Spleen (tissue), 11 donors: ENCODE measurements around the gene TRHDE. TPM values are rescaled to one million over a fixed set of nuclear protein-coding genes. Genes with fewer than 3 reads are reported as not detected.
A peak's percentile ranks its signal among the peaks of the same experiment; 100 is the strongest.

Experiments
- DNase-seq: peaks from one replicate; pipeline ENCODE4 v3.0.0-alpha.2; 2020
- H3K27ac ChIP-seq, 8 donors: fragments of 200-600 bp; sonication (generic) in 7 of 8; 1 replicate in 4 of 8; 2 replicates in 4 of 8; pipeline versions ENCODE4 v1.5.0 to v1.8.0; 2016 to 2021; ENCODE audit warnings: inconsistent platforms in 4 of 8, mild to moderate bottlenecking in 4 of 8, moderate library complexity in 1 of 8
- H3K27me3 ChIP-seq, 7 donors: fragments of 200-600 bp; sonication (generic) in 6 of 7; replicated peaks in 1 of 7; 1 replicate in 4 of 7; 2 replicates in 3 of 7; pipeline versions ENCODE4 v1.5.0 to v1.8.0; 2016 to 2021; ENCODE audit warnings: inconsistent platforms in 3 of 7, mild to moderate bottlenecking in 1 of 7
- H3K36me3 ChIP-seq, 6 donors: fragments of 200-600 bp; sonication (generic) in 5 of 6; 1 replicate in 4 of 6; 2 replicates in 2 of 6; pipeline versions ENCODE4 v1.5.0 to v1.8.0; 2016 to 2021; ENCODE audit warnings: inconsistent platforms in 2 of 6
- H3K4me1 ChIP-seq, 6 donors: fragments of 200-600 bp; sonication (generic) in 5 of 6; 1 replicate in 3 of 6; 2 replicates in 3 of 6; pipeline versions ENCODE4 v1.5.0 to v1.8.0; 2016 to 2021; ENCODE audit warnings: inconsistent platforms in 3 of 6
- H3K4me3 ChIP-seq, 8 donors: fragments of 200-600 bp; sonication (generic) in 7 of 8; 1 replicate in 4 of 8; 2 replicates in 4 of 8; pipeline versions ENCODE4 v1.5.0 to v1.8.0; 2016 to 2021; ENCODE audit warnings: inconsistent platforms in 4 of 8, mild to moderate bottlenecking in 4 of 8, moderate library complexity in 2 of 8
- H3K9me3 ChIP-seq, 8 donors: fragments of 200-600 bp; sonication (generic) in 7 of 8; 1 replicate in 4 of 8; 2 replicates in 4 of 8; pipeline versions ENCODE4 v1.5.0 to v1.8.0; 2016 to 2021; ENCODE audit warnings: inconsistent platforms in 4 of 8
- CTCF ChIP-seq, 11 experiments: fragments of 200-600 bp in 7 of 11; fragments of 450-650 bp in 4 of 11; sonication (generic) in 4 of 11; IDR thresholded peaks in 8 of 11; conservative IDR thresholded peaks in 3 of 11; 1 replicate in 7 of 11; 2 replicates in 4 of 11; pipeline versions ENCODE4 v1.4.0 to v1.8.0; 2016 to 2021; ENCODE audit warnings: antibody characterized with exemption in 11 of 11, inconsistent platforms in 4 of 11, mild to moderate bottlenecking in 1 of 11
- POLR2A ChIP-seq, 3 donors: fragments of 450-650 bp; IDR thresholded peaks; one replicate each; pipeline ENCODE4 v1.5.1; 2017; ENCODE audit warnings: antibody characterized with exemption in 3 of 3, mild to moderate bottlenecking in 1 of 3
- POLR2AphosphoS5 ChIP-seq, 3 donors: sonication (generic); formaldehyde crosslinking; IDR thresholded peaks; one replicate each; pipeline ENCODE4 v1.5.1; 2017; ENCODE audit warnings: antibody characterized with exemption in 3 of 3
- WGBS, 5 donors: extraction: QIAGEN DNeasy Blood & Tissue Kit in 3 of 5; methylation state at CpG; one replicate each; pipeline versions ENCODE4 v1.1.5 to v1.1.7; 2013 to 2018; 5-methylcytosine and 5-hydroxymethylcytosine counted together
- intact Hi-C: fragments of 100-400 bp; cut with DNase I; formaldehyde crosslinking; loops from one replicate; pipeline ENCODE4 v1.15.0; 2023; ENCODE audit warnings: low total_unique reads
- polyA plus RNA-seq, 3 donors: library from polyadenylated mRNA; stranded (reverse); fragments of 200-250 nt; gene quantifications; one replicate each; pipeline ENCODE4 v1.2.1, GENCODE V29; 2013
- total RNA-seq, 7 donors: library from RNA; depleted of rRNA in 3 of 7; stranded (reverse); fragments of >200 nt in 3 of 7; fragmentation: NEBNext Ultra II Directional in 4 of 7; extraction: Animal tissue kit (Norgen Biotek cat#: 25700) in 4 of 7; gene quantifications; one replicate each; pipeline versions ENCODE4 v1.1.0 to v1.2.1, GENCODE V29; 2016 to 2021
- donor health status: healthy with polysubstance abuse.
- donor health status: DM: no; HTN: no; CAD: no; lungs with moderate emphysema.
- donor health status: DM: no; HTN: no; CAD: no.
- donor health status: Bipolar disorder and iron deficiency.
- donor health status: healthy.
- donor health status: DM: no; HTN: no; CAD: no.
- donor health status: DM: yes; HTN: yes; CAD: no.

The TRHDE gene
- total and polyA plus RNA-seq, 10 donors, result 0.26 to 32.7 (median 16.3) TPM

GRCh38 chr12:72270246-72270645 is 1.9 kb upstream of the TRHDE start:
- WGBS, 5 donors, result 44 to 64% (median 51%) methylated on average over 2 of the region's 2 CpGs
- Histone ChIP-seq H3K4me3 (peak overlapping the region in 3 of 8 donors; percentile 43 to 71 (median 54)), H3K36me3 (no peaks in the 10 kb centered on the region), H3K27me3 (peaks cover 0 to 67% (median 37%) of the 10 kb centered on the region in 7 donors), H3K27ac (no peak overlapping the region), H3K9me3 (no peaks in the 10 kb centered on the region), H3K4me1 (peaks cover 0 to 36% (median 24%) of the 10 kb centered on the region in 6 donors)
- no peak for TF ChIP-seq POLR2AphosphoS5 (IDR thresholded peaks at IDR 0.05)
- DNase-seq, result no peak
- intact Hi-C loops, result no loop called here

DNA sequence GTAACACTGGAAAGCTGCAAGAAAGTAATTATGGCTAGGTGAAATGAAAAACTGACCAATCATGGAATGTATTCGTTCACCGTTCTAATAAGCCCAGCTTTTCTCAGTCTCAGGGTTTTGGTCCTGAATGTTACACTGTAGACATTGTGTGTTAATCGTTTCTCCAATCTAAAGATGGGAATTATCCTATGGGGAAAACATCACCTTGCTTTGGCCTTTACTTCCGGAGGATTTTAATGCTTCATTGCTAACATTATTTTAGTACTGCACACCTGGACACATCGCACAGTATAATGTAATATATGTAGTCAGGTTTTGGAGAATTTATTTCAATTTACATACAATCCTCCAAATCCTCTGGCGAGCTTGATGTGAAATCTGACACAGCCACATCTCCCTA is 1.2 kb upstream of the TRHDE start:
- H3K4me3 ChIP-seq, result peak overlapping the region in 6 of 8 donors; percentile 36 to 71 (median 52)
- TF ChIP-seq POLR2A (IDR thresholded peaks at IDR 0.05) (no peak), POLR2AphosphoS5 (IDR thresholded peaks at IDR 0.05) (no peak), CTCF (IDR thresholded peaks at IDR 0.05 in 8 of 11, conservative IDR thresholded peaks at IDR 0.05 in 3 of 11) (no peak)
- intact Hi-C loops, result no loop called here
- peak overlapping the region in 3 of 8 donors; percentile 59 to 71 (median 67) for H3K27ac ChIP-seq
- WGBS, 5 donors, result 37 to 57% (median 45%) methylated on average over 6 of the region's 6 CpGs
- no peak for DNase-seq
- H3K36me3 ChIP-seq, result no peaks in the 10 kb centered on the region
- H3K4me1 ChIP-seq, result peaks cover 0 to 40% (median 24%) of the 10 kb centered on the region in 6 donors
- peaks cover 0 to 70% (median 37%) of the 10 kb centered on the region in 7 donors for H3K27me3 ChIP-seq
- no peaks in the 10 kb centered on the region for H3K9me3 ChIP-seq

GRCh38 chr12:72271451-72272090 is 599 bp upstream of the TRHDE start:
- WGBS, 5 donors, result 2 to 10% (median 3%) methylated on average over 35 of the region's 35 CpGs
- no peaks in the 10 kb centered on the region for H3K9me3 ChIP-seq
- peak overlapping the region in 7 of 8 donors; percentile 41 to 72 (median 67) for H3K27ac ChIP-seq
- H3K36me3 ChIP-seq, result no peaks in the 10 kb centered on the region
- TF ChIP-seq POLR2A (IDR thresholded peaks at IDR 0.05) (no peak), POLR2AphosphoS5 (IDR thresholded peaks at IDR 0.05) (peak in 1 of 3 donors; percentile 47), CTCF (IDR thresholded peaks at IDR 0.05 in 8 of 11, conservative IDR thresholded peaks at IDR 0.05 in 3 of 11) (no peak)
- peak; percentile 50 for DNase-seq
- H3K27me3 ChIP-seq, result peaks cover 0 to 76% (median 37%) of the 10 kb centered on the region in 7 donors
- peaks cover 0 to 40% (median 24%) of the 10 kb centered on the region in 6 donors for H3K4me1 ChIP-seq
- intact Hi-C loops, result no loop called here
- peak overlapping the region; percentile 35 to 71 (median 47) for H3K4me3 ChIP-seq

DNA sequence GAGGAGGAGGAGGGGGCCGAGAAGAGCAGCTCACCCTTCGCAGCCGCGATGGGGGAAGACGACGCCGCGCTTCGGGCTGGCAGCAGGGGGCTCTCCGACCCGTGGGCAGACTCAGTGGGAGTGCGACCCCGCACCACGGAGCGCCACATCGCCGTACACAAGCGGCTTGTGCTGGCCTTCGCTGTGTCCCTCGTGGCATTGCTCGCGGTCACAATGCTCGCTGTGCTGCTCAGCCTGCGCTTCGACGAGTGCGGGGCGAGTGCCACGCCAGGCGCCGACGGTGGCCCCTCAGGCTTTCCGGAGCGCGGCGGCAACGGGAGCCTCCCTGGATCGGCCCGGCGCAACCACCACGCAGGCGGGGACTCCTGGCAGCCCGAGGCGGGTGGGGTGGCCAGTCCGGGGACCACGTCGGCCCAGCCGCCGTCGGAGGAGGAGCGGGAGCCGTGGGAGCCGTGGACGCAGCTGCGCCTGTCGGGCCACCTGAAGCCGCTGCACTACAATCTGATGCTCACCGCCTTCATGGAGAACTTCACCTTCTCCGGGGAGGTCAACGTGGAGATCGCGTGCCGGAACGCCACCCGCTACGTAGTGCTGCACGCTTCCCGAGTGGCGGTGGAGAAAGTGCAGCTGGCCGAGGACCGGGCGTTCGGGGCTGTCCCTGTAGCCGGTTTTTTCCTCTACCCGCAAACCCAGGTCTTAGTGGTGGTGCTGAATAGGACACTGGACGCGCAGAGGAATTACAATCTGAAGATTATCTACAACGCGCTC is 745 bp downstream of the TRHDE start:
- intact Hi-C loops, result no loop called here
- H3K36me3 ChIP-seq, result no peaks in the 10 kb centered on the region
- peak overlapping the region; percentile 20 to 71 (median 47) for H3K4me3 ChIP-seq
- peak overlapping the region in 7 of 8 donors; percentile 26 to 71 (median 59) for H3K27ac ChIP-seq
- WGBS, 5 donors, result 4 to 10% (median 4%) methylated on average over 29 to 79 of the region's 79 CpGs
- peaks cover 0 to 81% (median 37%) of the 10 kb centered on the region in 7 donors for H3K27me3 ChIP-seq
- H3K9me3 ChIP-seq, result no peaks in the 10 kb centered on the region
- H3K4me1 ChIP-seq, result peaks cover 0 to 40% (median 24%) of the 10 kb centered on the region in 6 donors
- TF ChIP-seq CTCF (IDR thresholded peaks at IDR 0.05 in 8 of 11, conservative IDR thresholded peaks at IDR 0.05 in 3 of 11) (no peak), POLR2AphosphoS5 (IDR thresholded peaks at IDR 0.05) (peak in 1 of 3 donors; percentile 18)
- peak; percentile 72 for DNase-seq
